ENCODE results near the gene FHIT.
"Not testable (repeated sequence)": the region's sequence is repeated elsewhere in the genome, so short reads cannot be mapped to it uniquely, and the experiment has no call there.

The FHIT gene

GRCh38 chr3:60703956-60704736, 547.1 kb downstream of the FHIT start:
- no peak for DNase-seq (ENCODE audit: low spot score)

- DNase-seq (ENCODE audit: low spot score): no peak
Measured at GRCh38 chr3:60703008-60703407, 548.2 kb downstream of the FHIT start.

- no peak for DNase-seq (ENCODE audit: low spot score)
Measured at GRCh38 chr3:60698117-60698516, 553.1 kb downstream of the FHIT start.

- no peak for DNase-seq (ENCODE audit: low spot score)
Measured at GRCh38 chr3:60697132-60697531, 554.1 kb downstream of the FHIT start.

- DNase-seq (ENCODE audit: low spot score): no peak
Measured at GRCh38 chr3:60696428-60697125, 554.7 kb downstream of the FHIT start.

GRCh38 chr3:60675424-60675823, 575.8 kb downstream of the FHIT start:
- no peak for DNase-seq (ENCODE audit: low spot score)

GRCh38 chr3:60674870-60675269, 576.4 kb downstream of the FHIT start:
- DNase-seq (ENCODE audit: low spot score): no peak

GRCh38 chr3:60673123-60673522, 578.1 kb downstream of the FHIT start:
- DNase-seq (ENCODE audit: low spot score): no peak

GRCh38 chr3:60672337-60672736, 578.9 kb downstream of the FHIT start:
- DNase-seq (ENCODE audit: low spot score): not testable (repeated sequence)

GRCh38 chr3:60669636-60670035, 581.6 kb downstream of the FHIT start:
- DNase-seq (ENCODE audit: low spot score): no peak

GRCh38 chr3:60660026-60660425, 591.2 kb downstream of the FHIT start:
- no peak for DNase-seq (ENCODE audit: low spot score)

GRCh38 chr3:60659098-60659497, 592.2 kb downstream of the FHIT start:
- no peak for DNase-seq (ENCODE audit: low spot score)

- no peak for DNase-seq (ENCODE audit: low spot score)
Measured at GRCh38 chr3:60657972-60658371, 593.3 kb downstream of the FHIT start.

- DNase-seq (ENCODE audit: low spot score): no peak
Measured at GRCh38 chr3:60652829-60653228, 598.4 kb downstream of the FHIT start.

GRCh38 chr3:60651799-60652198, 599.5 kb downstream of the FHIT start:
- no peak for DNase-seq (ENCODE audit: low spot score)

GRCh38 chr3:60650171-60650570, 601.1 kb downstream of the FHIT start:
- DNase-seq (ENCODE audit: low spot score): no peak

- no peak for DNase-seq (ENCODE audit: low spot score)
Measured at GRCh38 chr3:60645801-60646200, 605.5 kb downstream of the FHIT start.

GRCh38 chr3:60643831-60644230, 607.4 kb downstream of the FHIT start:
- no peak for DNase-seq (ENCODE audit: low spot score)

- no peak for DNase-seq (ENCODE audit: low spot score)
Measured at GRCh38 chr3:60641354-60641753, 609.9 kb downstream of the FHIT start.

GRCh38 chr3:60636846-60637245, 614.4 kb downstream of the FHIT start:
- DNase-seq (ENCODE audit: low spot score): no peak

- no peak for DNase-seq (ENCODE audit: low spot score)
Measured at GRCh38 chr3:60633644-60634043, 617.6 kb downstream of the FHIT start.

- no peak for DNase-seq (ENCODE audit: low spot score)
Measured at GRCh38 chr3:60631509-60631908, 619.7 kb downstream of the FHIT start.

GRCh38 chr3:60630953-60631352, 620.3 kb downstream of the FHIT start:
- no peak for DNase-seq (ENCODE audit: low spot score)

- no peak for DNase-seq (ENCODE audit: low spot score)
Measured at GRCh38 chr3:60629816-60630215, 621.4 kb downstream of the FHIT start.

All from globus pallidus (tissue), 1 donor.